ENCODE results near the gene FAM217A. TPM values are rescaled to one million over a fixed set of nuclear protein-coding genes. Genes with fewer than 3 reads are reported as not detected.

The FAM217A gene
- total and polyA plus RNA-seq, 7 donors = 0.03 TPM; not detected in 6

DNA sequence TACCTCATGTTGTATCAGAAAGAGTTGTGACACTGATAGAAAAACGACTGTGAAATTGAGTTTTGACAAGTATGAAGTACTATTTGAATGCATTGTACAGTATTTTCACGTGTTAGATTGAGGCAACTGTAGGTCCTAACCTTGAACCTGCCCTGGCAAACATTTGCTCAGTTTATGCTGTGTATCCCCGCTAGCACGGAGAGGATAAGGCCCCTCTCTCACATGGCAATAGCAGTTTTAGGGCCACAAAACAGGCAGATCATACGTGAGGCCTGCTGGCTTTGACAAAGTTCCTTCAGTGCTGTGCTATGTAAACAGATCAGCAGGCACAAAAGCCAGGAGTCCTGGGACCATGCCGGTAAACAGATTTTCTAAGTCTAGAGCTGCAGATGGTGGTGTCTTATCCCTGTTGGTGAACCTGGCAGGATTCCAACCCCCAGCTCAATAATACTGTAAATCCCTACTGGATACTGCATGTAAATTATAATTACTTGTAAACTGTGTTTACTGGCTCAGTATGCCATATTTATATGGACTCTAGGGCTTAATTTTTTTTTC lies 23.8 kb upstream of the FAM217A start:
- WGBS, 2 donors = 13 to 62% methylated on average over 6 of the region's 6 CpGs
- no peaks in the 10 kb centered on the region for H3K36me3 ChIP-seq
- H3K4me3 ChIP-seq = no peak overlapping the region
- peak overlapping the region in 1 of 4 donors; percentile 10 for H3K27ac ChIP-seq
- H3K4me1 ChIP-seq = peaks cover 0 to 9% (median 0%) of the 10 kb centered on the region in 4 donors
- no peaks in the 10 kb centered on the region for H3K27me3 ChIP-seq
- DNase-seq = no peak
- H3K9me3 ChIP-seq = no peaks in the 10 kb centered on the region
- TF ChIP-seq POLR2A (IDR thresholded peaks at IDR 0.05) (no peak), EP300 (IDR thresholded peaks at IDR 0.05) (no peak), POLR2AphosphoS5 (IDR thresholded peaks at IDR 0.05) (no peak)
- TF ChIP-seq, protein P1, sequence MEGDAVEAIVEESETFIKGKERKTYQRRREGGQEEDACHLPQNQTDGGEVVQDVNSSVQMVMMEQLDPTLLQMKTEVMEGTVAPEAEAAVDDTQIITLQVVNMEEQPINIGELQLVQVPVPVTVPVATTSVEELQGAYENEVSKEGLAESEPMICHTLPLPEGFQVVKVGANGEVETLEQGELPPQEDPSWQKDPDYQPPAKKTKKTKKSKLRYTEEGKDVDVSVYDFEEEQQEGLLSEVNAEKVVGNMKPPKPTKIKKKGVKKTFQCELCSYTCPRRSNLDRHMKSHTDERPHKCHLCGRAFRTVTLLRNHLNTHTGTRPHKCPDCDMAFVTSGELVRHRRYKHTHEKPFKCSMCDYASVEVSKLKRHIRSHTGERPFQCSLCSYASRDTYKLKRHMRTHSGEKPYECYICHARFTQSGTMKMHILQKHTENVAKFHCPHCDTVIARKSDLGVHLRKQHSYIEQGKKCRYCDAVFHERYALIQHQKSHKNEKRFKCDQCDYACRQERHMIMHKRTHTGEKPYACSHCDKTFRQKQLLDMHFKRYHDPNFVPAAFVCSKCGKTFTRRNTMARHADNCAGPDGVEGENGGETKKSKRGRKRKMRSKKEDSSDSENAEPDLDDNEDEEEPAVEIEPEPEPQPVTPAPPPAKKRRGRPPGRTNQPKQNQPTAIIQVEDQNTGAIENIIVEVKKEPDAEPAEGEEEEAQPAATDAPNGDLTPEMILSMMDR (IDR thresholded peaks at IDR 0.05) = no peak
- intact Hi-C loops (cut with DNase I) = no loop called here

DNA sequence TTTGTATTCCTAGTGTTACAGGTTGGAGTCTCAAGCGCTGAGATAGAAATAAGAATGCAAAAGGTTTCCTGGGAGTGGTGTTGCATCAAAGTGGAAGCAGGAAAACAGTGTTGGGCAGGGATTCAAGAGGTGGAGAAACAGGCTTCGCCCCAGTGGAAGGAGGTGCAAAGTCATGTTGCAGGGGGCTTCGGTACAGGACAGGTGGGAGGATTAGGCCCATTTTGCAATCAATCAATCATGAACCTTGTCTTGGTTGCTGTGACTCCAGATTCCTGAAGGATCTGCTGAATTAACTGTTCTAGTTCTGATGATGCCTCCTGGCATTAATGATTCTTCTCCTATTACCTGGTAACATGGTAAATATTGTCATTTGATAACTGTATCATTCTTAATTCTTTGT lies 22.4 kb upstream of the FAM217A start:
- WGBS, 2 donors = 46 to 74% methylated on average over 3 of the region's 3 CpGs
- Histone ChIP-seq H3K9me3 (no peaks in the 10 kb centered on the region), H3K4me3 (no peak overlapping the region), H3K27ac (no peak overlapping the region), H3K4me1 (peaks cover 0 to 9% (median 0%) of the 10 kb centered on the region in 4 donors), H3K27me3 (no peaks in the 10 kb centered on the region), H3K36me3 (no peaks in the 10 kb centered on the region)
- intact Hi-C loops (cut with DNase I) = no loop called here
- no peak for TF ChIP-seq EP300 (IDR thresholded peaks at IDR 0.05)
- no peak for TF ChIP-seq POLR2A (IDR thresholded peaks at IDR 0.05)
- TF ChIP-seq, protein P1 (IDR thresholded peaks at IDR 0.05) = no peak
- no peak for TF ChIP-seq POLR2AphosphoS5 (IDR thresholded peaks at IDR 0.05)
- DNase-seq = no peak

DNA sequence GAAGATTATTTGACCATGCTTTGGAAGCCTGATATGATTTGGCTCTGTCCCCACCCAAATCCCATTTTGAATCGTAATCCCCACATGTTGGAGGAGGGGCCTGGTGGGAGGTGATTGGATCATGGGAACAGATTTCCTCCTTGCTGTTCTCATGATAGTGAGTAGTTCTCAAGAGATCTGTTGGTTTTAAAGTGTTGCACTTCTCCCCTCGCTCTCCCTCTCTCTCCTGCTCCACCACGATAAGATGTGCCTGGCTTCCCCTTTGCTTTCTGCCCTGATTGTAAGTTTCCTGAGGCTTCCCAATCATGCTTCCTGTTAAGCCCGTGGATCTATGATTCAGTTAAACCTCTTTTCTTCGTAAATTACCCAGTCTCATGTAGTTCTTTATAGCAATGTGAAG lies 21.7 kb upstream of the FAM217A start:
- Histone ChIP-seq H3K36me3 (no peaks in the 10 kb centered on the region), H3K4me3 (no peak overlapping the region)
- intact Hi-C loops (cut with DNase I) = no loop called here

DNA sequence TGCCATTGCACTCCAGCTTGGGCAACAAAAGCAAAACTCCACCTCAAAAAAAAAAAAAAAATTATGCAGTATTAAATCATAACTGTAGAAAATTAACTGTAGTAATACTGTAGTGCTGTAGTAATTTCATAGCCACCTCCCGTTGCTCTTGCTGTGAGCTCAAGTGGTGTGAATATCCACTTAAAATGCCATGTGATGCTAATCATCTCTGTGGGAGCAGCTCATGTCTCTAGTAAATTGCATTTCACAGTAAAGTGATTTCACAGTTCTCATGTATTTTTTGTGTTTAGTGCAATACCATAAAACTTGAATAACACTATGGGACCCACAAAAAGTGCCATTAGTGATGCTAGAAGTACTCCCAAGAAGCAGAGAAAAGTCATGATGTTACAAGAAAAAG lies 14.4 kb upstream of the FAM217A start:
- WGBS, 2 donors = 76 to 87% methylated on average over 1 of the region's 1 CpG

More for the DNA sequence above, 21.7 kb upstream of the FAM217A start:
- TF ChIP-seq POLR2A (IDR thresholded peaks at IDR 0.05) (no peak), POLR2AphosphoS5 (IDR thresholded peaks at IDR 0.05) (no peak), EP300 (IDR thresholded peaks at IDR 0.05) (no peak)
- TF ChIP-seq, protein P1 (IDR thresholded peaks at IDR 0.05) = no peak
- DNase-seq = no peak
- H3K9me3 ChIP-seq = no peaks in the 10 kb centered on the region
- WGBS, 2 donors = 76 to 90% methylated on average over 5 of the region's 5 CpGs
- H3K27me3 ChIP-seq = no peaks in the 10 kb centered on the region
- peaks cover 0 to 9% (median 0%) of the 10 kb centered on the region in 4 donors for H3K4me1 ChIP-seq
- no peak overlapping the region for H3K27ac ChIP-seq

More for the DNA sequence above, 14.4 kb upstream of the FAM217A start:
- H3K27ac ChIP-seq = no peak overlapping the region
- no peaks in the 10 kb centered on the region for H3K36me3 ChIP-seq
- H3K27me3 ChIP-seq = no peaks in the 10 kb centered on the region
- intact Hi-C loops (cut with DNase I) = no loop called here
- no peak overlapping the region for H3K4me3 ChIP-seq
- no peaks in the 10 kb centered on the region for H3K4me1 ChIP-seq
- TF ChIP-seq, protein P1 (IDR thresholded peaks at IDR 0.05) = no peak
- no peak for TF ChIP-seq EP300 (IDR thresholded peaks at IDR 0.05)
- no peak for TF ChIP-seq POLR2A (IDR thresholded peaks at IDR 0.05)
- DNase-seq = no peak
- no peaks in the 10 kb centered on the region for H3K9me3 ChIP-seq

Data from sigmoid colon (tissue), 7 donors.